NCI-H1930 (cell line): Measurements from ENCODE around the gene MRPL43.

Experiments
- DNase-seq, 2 experiments: peaks; one replicate each; lab custom pipeline; 2025; lab: John Stamatoyannopoulos, UW

Gene MRPL43

DNA sequence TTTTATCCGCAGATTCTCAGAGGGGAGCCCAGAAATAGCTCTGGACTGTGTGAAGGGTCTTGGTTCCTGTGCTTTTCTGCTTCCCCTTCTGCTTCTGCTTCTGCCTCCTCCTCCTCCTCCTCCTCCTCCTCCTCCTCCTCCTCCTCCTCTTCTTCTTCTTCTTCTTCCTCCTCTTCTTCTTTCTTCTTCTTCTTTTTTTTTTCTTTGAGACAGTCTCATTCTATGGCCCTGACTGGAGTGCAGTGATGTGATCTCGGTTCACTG is 32.1 kb upstream of the MRPL43 start:
- DNase-seq: no peak

DNA sequence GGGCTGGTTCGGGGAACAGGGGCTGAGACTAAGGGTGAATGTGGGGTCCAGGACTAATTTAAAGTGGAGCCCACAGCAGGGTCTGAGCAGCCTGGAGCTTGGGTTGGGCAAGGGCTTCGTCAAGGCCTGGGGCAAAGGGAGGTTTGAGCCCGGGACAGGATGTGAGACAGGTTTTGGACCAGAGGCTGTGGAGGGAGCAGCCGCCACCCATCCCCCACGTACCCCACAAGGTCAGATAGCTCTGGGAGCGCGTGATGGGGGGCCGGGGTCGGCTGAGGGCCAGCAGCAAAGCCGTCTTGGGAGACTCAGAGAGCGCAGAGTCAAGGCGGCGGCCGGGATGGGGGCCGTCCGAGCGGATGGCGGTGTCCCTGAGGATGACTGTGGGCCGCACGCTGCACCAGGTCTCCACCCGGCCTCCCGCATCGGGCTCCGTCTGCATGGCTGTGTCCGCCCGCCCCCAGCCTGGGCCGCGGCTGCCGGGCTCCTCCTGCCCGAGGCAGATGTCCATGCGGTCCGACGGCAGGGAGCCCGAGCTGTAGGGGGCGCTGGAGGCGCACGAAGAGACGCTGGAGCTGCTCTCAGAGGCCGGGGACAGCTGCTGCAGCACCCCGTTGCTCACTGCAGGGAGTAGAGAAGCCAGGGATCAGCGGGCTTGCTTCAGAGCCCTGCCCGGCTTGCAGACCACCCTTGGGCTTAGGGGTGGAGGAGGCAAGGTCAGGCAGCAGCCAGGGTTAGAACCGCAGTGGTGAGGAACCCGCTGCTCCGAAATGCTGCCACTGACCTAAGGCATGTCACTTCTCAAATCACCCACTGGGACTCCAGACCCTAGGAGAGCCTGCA is 31.5 kb upstream of the MRPL43 start:
- DNase-seq: peak; percentile 31 to 33

- no peak for DNase-seq
Measured at GRCh38 chr10:101018118-101018599, 30.9 kb upstream of the MRPL43 start.

- no peak for DNase-seq
Measured at GRCh38 chr10:101016814-101017213, 29.5 kb upstream of the MRPL43 start.

DNA sequence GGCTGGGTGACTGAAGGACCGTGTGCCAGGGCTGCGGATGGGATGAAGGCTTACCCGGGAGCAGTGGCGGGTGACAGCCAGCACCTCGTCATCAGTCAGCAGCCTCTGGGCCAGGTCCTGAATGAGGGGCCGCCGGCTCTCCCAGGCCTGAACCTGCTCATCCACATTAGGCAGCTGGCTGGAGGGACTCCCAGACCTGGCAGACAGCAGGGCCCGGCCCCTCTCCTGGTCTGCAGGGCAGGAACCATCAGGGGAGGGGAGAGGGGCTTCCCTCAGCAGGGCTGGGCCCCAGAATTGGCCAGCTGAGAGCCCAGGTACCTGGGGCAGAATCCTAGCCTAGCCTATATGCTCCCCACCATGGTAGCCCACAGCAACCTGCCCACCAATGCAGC is 28.3 kb upstream of the MRPL43 start:
- DNase-seq: no peak

GRCh38 chr10:101014966-101015581 is 27.8 kb upstream of the MRPL43 start:
- no peak for DNase-seq

DNA sequence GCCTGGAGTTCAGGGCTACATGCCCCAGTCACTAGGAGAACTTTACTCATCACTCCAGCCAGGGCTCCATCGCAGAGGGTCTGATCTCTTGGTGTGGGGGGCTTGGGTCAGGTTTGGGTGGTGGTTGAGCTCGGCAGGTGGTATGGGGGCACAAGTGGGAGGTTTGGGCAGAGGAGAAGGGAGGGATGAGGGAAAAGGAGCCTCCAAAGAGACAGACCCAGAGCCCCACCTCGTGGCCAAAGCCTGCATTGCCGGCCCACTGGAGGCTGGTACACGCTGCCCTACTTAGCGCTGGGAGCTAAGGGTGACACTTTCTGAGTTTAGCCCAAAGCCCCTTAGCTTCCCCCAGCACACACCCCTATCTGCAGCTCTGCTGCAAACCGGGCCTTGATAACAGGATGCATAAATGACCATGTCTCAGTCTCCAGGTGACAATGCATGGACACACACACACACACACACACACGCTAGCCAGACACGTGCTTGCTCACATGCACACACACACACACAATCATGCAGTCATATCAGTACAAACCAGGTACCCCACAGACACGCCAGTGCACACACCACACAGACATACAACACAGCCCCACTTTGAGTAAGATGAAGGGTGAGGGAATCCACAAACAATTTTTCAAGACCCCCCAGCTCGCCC is 27.1 kb upstream of the MRPL43 start:
- peak in 1 of 2 experiments; percentile 9 for DNase-seq

GRCh38 chr10:101013365-101013825 is 26.1 kb upstream of the MRPL43 start:
- DNase-seq: no peak

DNA sequence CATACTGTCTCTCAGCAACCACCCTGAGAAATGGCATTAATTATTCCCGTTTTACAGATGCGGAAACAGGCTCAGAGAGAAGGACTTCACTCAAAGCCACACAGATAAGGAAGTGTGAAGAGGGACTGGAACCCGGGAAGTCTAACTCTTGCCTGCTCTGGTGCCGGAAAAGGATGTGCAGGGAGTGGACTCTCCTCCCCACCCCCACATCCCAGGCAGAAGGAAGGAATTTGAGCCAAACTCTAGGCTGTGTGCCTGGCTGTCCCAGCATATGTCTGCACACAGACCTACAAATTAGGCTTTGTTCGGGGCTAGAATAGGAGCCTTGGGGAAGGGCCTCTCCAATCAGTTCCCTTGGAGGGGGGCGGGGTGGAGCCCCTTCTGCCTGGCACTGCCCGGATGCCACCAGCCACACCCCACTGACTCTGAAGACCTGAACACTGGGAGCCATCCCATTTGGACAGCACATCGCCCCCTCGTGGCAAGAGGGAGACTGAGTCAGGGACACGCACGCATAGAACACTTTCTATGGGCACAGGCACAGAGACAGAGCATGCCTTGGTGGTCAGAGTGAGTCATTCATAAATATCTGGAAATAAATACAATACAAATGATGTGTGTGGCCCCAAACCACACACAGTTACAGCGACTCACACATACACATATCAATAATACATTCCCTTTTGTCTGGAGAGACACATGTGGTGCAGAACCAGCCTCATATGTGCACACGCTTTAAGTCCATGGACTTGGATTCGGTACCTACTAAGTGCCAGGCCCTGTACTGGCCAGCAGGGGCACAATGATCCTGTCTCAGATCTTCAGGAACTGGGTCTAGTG is 25.4 kb upstream of the MRPL43 start:
- peak; percentile 39 to 65 for DNase-seq

DNA sequence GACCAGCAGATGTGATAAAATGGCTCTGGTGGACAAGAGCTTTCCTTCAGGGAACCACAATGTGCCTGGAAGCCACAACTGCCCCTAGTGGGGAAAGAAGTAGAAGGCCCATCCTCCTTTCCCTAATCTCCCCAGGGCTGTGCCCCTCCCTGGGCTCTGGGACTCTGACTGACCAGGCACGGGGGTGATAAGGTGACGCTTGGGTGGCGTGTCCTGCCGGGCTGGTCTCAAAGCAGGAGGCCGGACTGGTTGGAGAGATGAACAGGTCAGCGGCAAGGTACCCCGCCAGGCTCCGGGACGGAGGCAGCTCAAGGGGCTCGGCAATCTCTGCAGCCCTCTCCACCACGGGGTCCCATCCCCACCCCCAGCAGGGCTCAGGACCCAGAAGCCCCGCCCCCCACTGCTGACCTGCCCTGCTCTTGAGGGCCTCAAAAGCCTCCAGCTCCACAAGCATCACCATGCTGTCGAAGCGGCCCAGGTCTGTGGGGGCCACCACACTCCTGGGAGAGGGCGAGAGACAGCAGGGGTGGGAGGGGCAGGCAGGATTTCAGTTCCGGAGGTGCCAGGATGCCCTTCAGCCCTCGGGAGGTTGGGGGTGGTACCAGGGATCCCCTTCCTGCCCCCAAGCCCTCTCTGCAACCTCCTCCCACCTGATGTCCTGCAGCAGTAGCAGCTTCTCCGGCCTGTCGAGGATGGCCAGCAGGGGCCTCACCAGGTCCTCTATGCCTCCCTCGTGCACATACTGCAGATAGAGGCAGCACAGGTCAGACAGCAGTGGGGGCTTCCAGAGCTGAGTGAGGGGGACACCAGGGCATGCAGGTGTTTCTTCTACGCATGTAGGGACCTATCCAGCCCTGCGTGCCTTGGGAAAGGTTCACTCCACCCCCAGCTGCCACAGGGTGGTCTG is 24.5 kb upstream of the MRPL43 start:
- no peak for DNase-seq

GRCh38 chr10:101010329-101010728 is 23.0 kb upstream of the MRPL43 start:
- DNase-seq: no peak

DNA sequence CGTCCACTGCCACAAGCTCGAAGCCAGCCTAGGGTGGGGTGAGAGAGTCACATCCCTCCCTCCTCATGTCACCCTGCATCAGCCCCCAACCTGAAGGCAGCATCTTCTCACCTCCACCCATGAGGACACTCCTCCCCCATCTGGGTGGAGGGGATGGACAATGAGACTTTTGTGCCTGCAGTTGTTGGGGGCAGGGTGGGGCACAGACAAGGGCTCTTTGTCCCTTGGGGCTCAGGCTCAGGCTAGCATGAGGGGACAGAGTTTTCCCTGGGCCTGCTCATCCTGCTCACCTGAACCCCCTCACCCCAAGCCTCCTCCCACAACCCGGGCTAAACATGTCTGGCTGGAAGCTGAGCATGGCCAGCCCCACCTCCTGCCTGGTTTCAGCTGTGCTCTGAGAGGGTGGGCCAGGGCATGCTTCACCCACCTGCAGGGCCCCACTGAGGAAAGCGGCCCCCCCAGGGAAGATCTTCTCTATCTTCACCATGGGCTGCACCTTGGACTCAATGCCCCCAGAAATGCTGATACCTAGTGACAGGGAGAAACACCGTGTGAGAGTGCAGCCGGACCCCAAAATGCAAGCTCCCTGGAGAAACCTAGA is 21.6 kb upstream of the MRPL43 start:
- no peak for DNase-seq

DNA sequence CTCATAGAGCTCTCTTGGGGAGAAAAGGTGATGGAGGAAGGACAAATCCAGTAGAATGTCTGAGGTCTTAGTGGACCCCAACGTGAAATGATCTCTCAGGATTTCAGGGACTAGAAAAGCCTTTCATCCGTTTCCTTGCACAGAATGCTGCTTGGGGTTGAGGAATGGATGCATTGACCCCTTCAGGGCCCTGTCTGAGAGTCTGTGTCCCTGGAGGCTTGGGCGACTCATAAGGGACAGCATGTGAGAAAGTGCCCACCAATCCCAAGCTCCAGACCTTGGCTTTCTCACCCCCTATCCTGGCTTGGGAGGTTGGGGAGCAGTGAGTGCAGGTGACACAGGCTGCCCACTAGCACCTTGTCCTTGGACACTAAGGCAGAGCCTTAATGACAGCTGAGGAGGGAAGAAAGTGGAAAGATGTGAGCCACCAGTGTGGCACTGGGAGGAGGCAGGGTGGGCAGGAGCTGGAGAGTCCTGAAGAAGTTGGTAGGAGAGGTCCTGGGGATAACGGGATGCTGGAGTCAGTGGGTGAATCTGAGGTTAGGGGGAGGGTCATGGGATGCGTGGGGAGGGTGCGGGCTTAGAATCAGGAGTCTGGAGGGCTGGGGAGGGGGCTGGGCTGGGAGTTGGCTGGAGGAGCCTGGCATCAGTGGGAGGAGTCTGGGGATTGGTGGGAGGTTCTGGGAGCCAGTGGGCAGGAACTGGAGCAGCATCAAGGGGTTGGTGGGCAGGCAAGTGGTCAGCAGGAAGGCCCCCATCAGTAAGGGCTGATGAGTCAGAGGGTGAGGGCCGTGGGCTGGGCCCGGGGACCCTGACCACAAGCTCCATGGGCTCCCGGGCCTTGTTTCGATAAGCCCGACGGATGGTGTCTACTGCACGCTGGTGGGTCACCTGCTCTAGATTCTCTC is 20.9 kb upstream of the MRPL43 start:
- no peak for DNase-seq

- DNase-seq: no peak
Measured at GRCh38 chr10:101007099-101007711, 19.9 kb upstream of the MRPL43 start.

DNA sequence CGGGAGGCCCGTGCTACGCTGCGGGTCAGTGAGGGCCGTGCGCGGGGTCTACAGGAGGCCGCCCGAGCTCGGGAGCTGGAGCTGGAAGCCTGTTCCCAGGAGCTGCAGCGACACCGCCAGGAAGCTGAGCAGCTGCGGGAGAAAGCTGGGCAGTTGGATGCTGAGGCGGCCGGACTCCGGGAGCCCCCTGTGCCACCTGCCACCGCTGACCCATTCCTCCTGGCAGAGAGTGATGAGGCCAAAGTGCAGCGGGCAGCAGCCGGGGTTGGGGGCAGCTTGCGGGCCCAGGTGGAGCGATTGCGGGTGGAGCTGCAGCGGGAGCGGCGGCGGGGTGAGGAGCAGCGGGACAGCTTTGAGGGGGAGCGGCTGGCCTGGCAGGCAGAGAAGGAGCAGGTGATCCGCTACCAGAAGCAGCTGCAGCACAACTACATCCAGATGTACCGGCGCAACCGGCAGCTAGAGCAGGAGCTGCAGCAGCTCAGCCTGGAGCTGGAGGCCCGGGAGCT is 19.3 kb upstream of the MRPL43 start:
- DNase-seq: no peak

DNA sequence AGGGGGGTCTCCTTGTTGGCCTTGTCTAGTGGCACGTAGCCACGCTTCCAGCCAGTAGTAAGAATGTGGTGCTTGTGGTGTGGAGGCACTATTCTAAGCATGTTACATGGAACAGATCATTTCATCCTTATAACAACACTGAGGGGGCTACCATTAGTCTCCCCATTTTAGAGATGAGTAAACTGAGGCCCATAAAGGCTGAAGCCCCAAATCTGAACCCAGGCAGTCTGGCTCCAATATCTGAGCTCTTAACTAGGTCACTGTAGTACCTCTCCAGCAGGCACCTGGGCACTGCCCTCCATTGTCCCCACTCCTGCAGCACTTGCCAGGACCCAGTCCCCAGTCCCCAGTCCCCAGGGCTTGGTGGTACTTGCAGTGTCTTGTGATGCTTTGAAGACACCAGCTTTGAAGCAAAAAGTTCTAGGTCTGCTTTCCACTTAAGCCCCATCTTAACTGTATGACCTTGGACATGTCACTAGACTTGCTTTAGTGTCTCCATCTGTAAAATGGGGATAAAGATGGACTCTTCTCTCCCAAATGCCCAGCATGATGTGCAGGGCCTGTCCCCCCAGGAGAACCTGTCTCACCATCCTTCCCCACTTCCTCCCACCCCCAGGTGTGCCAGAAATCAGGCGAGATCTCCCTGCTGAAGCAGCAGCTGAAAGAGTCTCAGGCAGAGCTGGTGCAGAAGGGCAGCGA is 18.7 kb upstream of the MRPL43 start:
- no peak for DNase-seq

- DNase-seq: no peak
Measured at GRCh38 chr10:101005361-101005760, 18.1 kb upstream of the MRPL43 start.

GRCh38 chr10:101003639-101004206 is 16.4 kb upstream of the MRPL43 start:
- DNase-seq: no peak
